WTC11 (cell line): Measurements from ENCODE around the gene TRIML2. TPM values are rescaled to one million over a fixed set of nuclear protein-coding genes. Genes with fewer than 3 reads are reported as not detected.
A peak's percentile ranks its signal among the peaks of the same experiment; 100 is the strongest.

ENCODE experiments used
- ATAC-seq: fragments of 200-7000 bp; cut with Tn5 transposase; 2 replicates; pipeline ENCODE4 v1.10.0; 2021; ENCODE audit warnings: mild to moderate bottlenecking, moderate library complexity
- CTCF ChIA-PET: fragments of 300-600 bp; sonication (Branson Sonifier 250); formaldehyde crosslinking; loops from one replicate; lab custom pipeline; 2021; ENCODE audit warnings: antibody characterized with exemption; lab: Charles Lee
- POLR2A ChIA-PET: fragments of 350-600 bp; sonication (Branson Sonifier 250); formaldehyde crosslinking; loops from one replicate; lab custom pipeline; 2021; ENCODE audit warnings: antibody characterized with exemption; lab: Charles Lee
- DNase-seq: peaks from one replicate; pipeline ENCODE4 v3.0.0; 2021; ENCODE audit warnings: low spot score
- H3K27ac Mint-ChIP-seq: 2 replicates; pipeline ENCODE4 v1.8.0; 2021; ENCODE audit warnings: mixed read lengths
- H3K27me3 Mint-ChIP-seq: 2 replicates; pipeline ENCODE4 v1.8.0; 2021; ENCODE audit warnings: low read depth, mild to moderate bottlenecking, moderate library complexity, mixed read lengths
- H3K36me3 Mint-ChIP-seq: 2 replicates; pipeline ENCODE4 v1.8.0; 2021; ENCODE audit warnings: mixed read lengths
- H3K4me1 Mint-ChIP-seq: 2 replicates; pipeline ENCODE4 v1.8.0; 2022; ENCODE audit warnings: mixed read lengths
- H3K4me3 Mint-ChIP-seq: 2 replicates; pipeline ENCODE4 v1.8.0; 2021; ENCODE audit warnings: mild to moderate bottlenecking, moderate library complexity, mixed read lengths
- H3K9me3 Mint-ChIP-seq: 2 replicates; pipeline ENCODE4 v1.8.0; 2021; ENCODE audit warnings: mixed read lengths
- E2F1 ChIP-seq: sonication (generic); formaldehyde crosslinking; IDR thresholded peaks from 2 replicates; pipeline ENCODE4 v1.8.0; 2022; ENCODE audit warnings: mild to moderate bottlenecking, missing genetic modification reagents
- ERG ChIP-seq: fragments of 250-450 bp; sonication (Bioruptor Pico); IDR thresholded peaks from 2 replicates; pipeline ENCODE4 v1.8.0; 2021; ENCODE audit warnings: mild to moderate bottlenecking
- FOXK1 ChIP-seq: sonication (generic); formaldehyde crosslinking; IDR thresholded peaks from 2 replicates; pipeline ENCODE4 v1.8.0; 2022; ENCODE audit warnings: mild to moderate bottlenecking, moderate library complexity, missing genetic modification reagents
- HMGXB4 ChIP-seq: sonication (generic); formaldehyde crosslinking; IDR thresholded peaks from 2 replicates; pipeline ENCODE4 v1.8.1; 2023; ENCODE audit warnings: mild to moderate bottlenecking, moderate library complexity, missing genetic modification reagents
- IRF2 ChIP-seq: sonication (generic); formaldehyde crosslinking; IDR thresholded peaks from 2 replicates; pipeline ENCODE4 v1.8.0; 2022; ENCODE audit warnings: low read depth, missing genetic modification reagents, borderline replicate concordance
- MAX ChIP-seq: sonication (generic); formaldehyde crosslinking; IDR thresholded peaks from 2 replicates; pipeline ENCODE4 v1.8.0; 2022; ENCODE audit warnings: mild to moderate bottlenecking, missing genetic modification reagents
- SMAD4 ChIP-seq: sonication (generic); formaldehyde crosslinking; IDR thresholded peaks from 2 replicates; pipeline ENCODE4 v1.8.0; 2022; ENCODE audit warnings: mild to moderate bottlenecking, missing genetic modification reagents
- SOX15 ChIP-seq: fragments of 250-450 bp; sonication (Bioruptor Pico); IDR thresholded peaks from 2 replicates; pipeline ENCODE4 v1.9.0; 2021; ENCODE audit warnings: mild to moderate bottlenecking
- TP53 ChIP-seq: sonication (generic); formaldehyde crosslinking; IDR thresholded peaks from 2 replicates; pipeline ENCODE4 v1.8.1; 2023; ENCODE audit warnings: mild to moderate bottlenecking, missing genetic modification reagents
- USF1 ChIP-seq: sonication (generic); formaldehyde crosslinking; IDR thresholded peaks from 2 replicates; pipeline ENCODE4 v1.8.0; 2022; ENCODE audit warnings: mild to moderate bottlenecking, missing genetic modification reagents
- USF2 ChIP-seq: sonication (generic); formaldehyde crosslinking; IDR thresholded peaks from 2 replicates; pipeline ENCODE4 v1.8.1; 2023; ENCODE audit warnings: mild to moderate bottlenecking, missing genetic modification reagents, moderate library complexity
- ZNF121 ChIP-seq: sonication (generic); formaldehyde crosslinking; IDR thresholded peaks from 2 replicates; pipeline ENCODE4 v1.8.0; 2023; ENCODE audit warnings: missing genetic modification reagents
- ZNF232 ChIP-seq: sonication (generic); formaldehyde crosslinking; IDR thresholded peaks from 2 replicates; pipeline ENCODE4 v1.8.0; 2022; ENCODE audit warnings: mild to moderate bottlenecking, missing genetic modification reagents
- ZNF263 ChIP-seq: sonication (generic); formaldehyde crosslinking; IDR thresholded peaks from 2 replicates; pipeline ENCODE4 v1.8.1; 2022; ENCODE audit warnings: low read depth, mild to moderate bottlenecking, moderate library complexity, missing genetic modification reagents
- ZNF396 ChIP-seq: fragments of 250-450 bp; sonication (Bioruptor Pico); IDR thresholded peaks from 2 replicates; pipeline ENCODE4 v1.8.0; 2021; ENCODE audit warnings: mild to moderate bottlenecking, moderate library complexity, borderline replicate concordance
- ZNF532 ChIP-seq: fragments of 250-450 bp; sonication (Bioruptor Pico); IDR thresholded peaks from 2 replicates; pipeline ENCODE4 v1.9.0; 2021; ENCODE audit warnings: mild to moderate bottlenecking, borderline replicate concordance
- total RNA-seq: library from RNA; stranded (reverse); gene quantifications from 3 replicates; pipeline ENCODE4 v1.2.3, GENCODE V29; 2021

TRIML2 gene
- total RNA-seq, 1 experiment from 2014 or later = 115 TPM

GRCh38 chr4:188127214-188127874 lies 17.9 kb upstream of the TRIML2 start (continued):
- TF ChIP-seq ZNF532 (CRISPR knock-in tag) (no peak), ZNF263 (no peak)

- Mint-ChIP-seq H3K27me3 (no peaks in the 10 kb centered on the region), H3K36me3 (no peaks in the 10 kb centered on the region), H3K9me3 (peaks cover 3% of the 10 kb centered on the region; the same call in 1 of the 2 replicates), H3K27ac (peak overlapping the region; percentile 80), H3K4me1 (peaks cover 59% of the 10 kb centered on the region), H3K4me3 (no peak overlapping the region)
- no peak for DNase-seq
- TF ChIP-seq ZNF121 (CRISPR knock-in tag) (no peak), USF1 (CRISPR knock-in tag) (no peak), E2F1 (CRISPR knock-in tag) (no peak), SMAD4 (CRISPR knock-in tag) (no peak), TP53 (CRISPR knock-in tag) (no peak), FOXK1 (CRISPR knock-in tag) (0 out of 2 replicates have a peak, but pooled peaks have one; percentile 43), USF2 (0 out of 2 replicates have a peak, but pooled peaks have one; percentile 12), ERG (CRISPR knock-in tag) (no peak), SOX15 (CRISPR knock-in tag) (no peak), ZNF232 (no peak), MAX (CRISPR knock-in tag) (0 out of 2 replicates have a peak, but pooled peaks have one; percentile 60), HMGXB4 (CRISPR knock-in tag) (no peak), ZNF396 (no peak), IRF2 (CRISPR knock-in tag) (no peak)
- peak; percentile 33 for ATAC-seq
- CTCF ChIA-PET = no interaction called here
- POLR2A ChIA-PET = no interaction called here
These were observed 12.1 kb upstream of the TRIML2 start for GRCh38 chr4:188121530-188121929.
